Umbilical cord (tissue), 2 donors: ENCODE measurements around the gene ZBBX. TPM values are rescaled to one million over a fixed set of nuclear protein-coding genes. Genes with fewer than 3 reads are reported as not detected.

Experiments used
- DNase-seq: peaks from one replicate; pipeline ENCODE4 v3.0.0-alpha.2; 2015; ENCODE audit warnings: low spot score
- total RNA-seq: library from RNA; depleted of rRNA; stranded (reverse); fragments of >200 nt; gene quantifications from one replicate; pipeline ENCODE4 v1.2.3, GENCODE V29; 2014; ENCODE audit warnings: low replicate concordance; ENCODE audit not compliant: insufficient read depth

ZBBX gene
- total RNA-seq, 1 donor from 2014 or later = 0.72 TPM

GRCh38 chr3:167305340-167305890, 74.7 kb downstream of the ZBBX start:
- DNase-seq = peak; percentile 1

- no peak for DNase-seq
Observed at GRCh38 chr3:167304077-167304476, 76.0 kb downstream of the ZBBX start.

GRCh38 chr3:167302678-167303077, 77.4 kb downstream of the ZBBX start:
- DNase-seq = no peak

GRCh38 chr3:167300207-167300606, 79.9 kb downstream of the ZBBX start:
- no peak for DNase-seq

GRCh38 chr3:167289435-167289834, 90.7 kb downstream of the ZBBX start:
- no peak for DNase-seq

GRCh38 chr3:167288737-167289136, 91.4 kb downstream of the ZBBX start:
- no peak for DNase-seq

GRCh38 chr3:167287308-167287707, 92.8 kb downstream of the ZBBX start:
- no peak for DNase-seq

- DNase-seq = no peak
Observed at GRCh38 chr3:167274141-167274874, 105.8 kb downstream of the ZBBX start.

GRCh38 chr3:167253037-167253436, 127.1 kb downstream of the ZBBX start:
- no peak for DNase-seq

GRCh38 chr3:167251678-167252077, 128.4 kb downstream of the ZBBX start:
- DNase-seq = no peak

GRCh38 chr3:167246252-167246651, 133.8 kb downstream of the ZBBX start:
- DNase-seq = no peak

GRCh38 chr3:167241048-167241845, 138.8 kb downstream of the ZBBX start:
- no peak for DNase-seq

GRCh38 chr3:167228135-167228534, 152.0 kb downstream of the ZBBX start:
- no peak for DNase-seq

GRCh38 chr3:167225821-167226220, 154.3 kb downstream of the ZBBX start:
- DNase-seq = no peak

- no peak for DNase-seq
Observed at GRCh38 chr3:167209011-167209410, 171.1 kb downstream of the ZBBX start.

GRCh38 chr3:167203062-167203461, 177.0 kb downstream of the ZBBX start:
- no peak for DNase-seq

GRCh38 chr3:167198949-167199600, 181.0 kb downstream of the ZBBX start:
- no peak for DNase-seq

Other genes starting within 250 kb of the ZBBX start
- 3.1 TPM for gene SERPINI2, start 93.7 kb upstream of the ZBBX start, total RNA-seq